ENCODE measurements around the gene CARD8.

DNA sequence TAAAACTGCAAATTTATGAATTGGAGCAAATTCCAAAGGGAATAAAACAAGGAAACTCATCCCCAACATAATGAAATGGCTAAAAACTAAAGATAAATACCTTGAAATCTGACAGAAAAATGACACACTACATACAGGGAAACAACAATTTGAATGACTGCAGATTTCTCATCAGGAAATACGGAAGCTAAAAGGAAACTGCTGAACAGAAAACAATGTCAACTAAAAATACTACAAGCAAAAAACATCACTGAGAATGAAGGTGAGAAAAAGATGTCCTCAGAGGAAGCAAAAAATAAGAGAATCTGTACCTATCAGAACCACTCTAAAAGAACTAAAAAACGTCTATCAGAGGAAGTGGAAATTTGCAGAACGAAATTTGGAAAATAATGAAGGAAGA is 45.7 kb downstream of the CARD8 start:
- no peak for TF ChIP-seq EZH2phosphoT487 (conservative IDR thresholded peaks at IDR 0.05; ENCODE audit: low read length)
- TF ChIP-seq, protein P1, sequence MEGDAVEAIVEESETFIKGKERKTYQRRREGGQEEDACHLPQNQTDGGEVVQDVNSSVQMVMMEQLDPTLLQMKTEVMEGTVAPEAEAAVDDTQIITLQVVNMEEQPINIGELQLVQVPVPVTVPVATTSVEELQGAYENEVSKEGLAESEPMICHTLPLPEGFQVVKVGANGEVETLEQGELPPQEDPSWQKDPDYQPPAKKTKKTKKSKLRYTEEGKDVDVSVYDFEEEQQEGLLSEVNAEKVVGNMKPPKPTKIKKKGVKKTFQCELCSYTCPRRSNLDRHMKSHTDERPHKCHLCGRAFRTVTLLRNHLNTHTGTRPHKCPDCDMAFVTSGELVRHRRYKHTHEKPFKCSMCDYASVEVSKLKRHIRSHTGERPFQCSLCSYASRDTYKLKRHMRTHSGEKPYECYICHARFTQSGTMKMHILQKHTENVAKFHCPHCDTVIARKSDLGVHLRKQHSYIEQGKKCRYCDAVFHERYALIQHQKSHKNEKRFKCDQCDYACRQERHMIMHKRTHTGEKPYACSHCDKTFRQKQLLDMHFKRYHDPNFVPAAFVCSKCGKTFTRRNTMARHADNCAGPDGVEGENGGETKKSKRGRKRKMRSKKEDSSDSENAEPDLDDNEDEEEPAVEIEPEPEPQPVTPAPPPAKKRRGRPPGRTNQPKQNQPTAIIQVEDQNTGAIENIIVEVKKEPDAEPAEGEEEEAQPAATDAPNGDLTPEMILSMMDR (IDR thresholded peaks at IDR 0.05; ENCODE audit: insufficient read depth, low read length, poor library complexity, severe bottlenecking): no peak

All from SU-DHL-6 (cell line).